PC-9 (cell line): ENCODE data around the gene B9D1. TPM values are rescaled to one million over a fixed set of nuclear protein-coding genes. Genes with fewer than 3 reads are reported as not detected.

ENCODE experiments used
- BruUV-seq: library from RNA; stranded (reverse); fragments of 400-500 nt; replicated peaks from 2 replicates; lab custom pipeline; 2021; lab: Mats Ljungman, UMichigan
- CTCF ChIA-PET: fragments of 300-600 bp; sonication (Branson Sonifier 250); formaldehyde crosslinking; loops from one replicate; lab custom pipeline; 2022; ENCODE audit warnings: antibody characterized with exemption; lab: Charles Lee
- POLR2A ChIA-PET: fragments of 300-600 bp; sonication (Branson Sonifier 250); formaldehyde crosslinking; loops from one replicate; lab custom pipeline; 2022; ENCODE audit warnings: antibody characterized with exemption; ENCODE audit not compliant: unreplicated experiment; lab: Charles Lee
- DNase-seq, 2 experiments: peaks; one replicate each; pipeline versions ENCODE4 v3.0.0 to v3.0.0-alpha.2; 2015 to 2022; ENCODE audit warnings: mixed read lengths in 1 of 2
- H2AFZ ChIP-seq: fragments of 200-600 bp; sonication (generic); 2 replicates; pipeline ENCODE4 v1.8.1; 2017; ENCODE audit warnings: antibody characterized with exemption
- H3F3A ChIP-seq: fragments of 200-600 bp; sonication (generic); 2 replicates; pipeline ENCODE4 v1.8.1; 2017; ENCODE audit warnings: antibody characterized with exemption, mild to moderate bottlenecking, low read depth; ENCODE audit not compliant: insufficient read depth
- H3K27ac ChIP-seq: fragments of 200-600 bp; sonication (generic); 2 replicates; pipeline ENCODE4 v1.6.1; 2016; ENCODE audit warnings: mixed run types
- H3K27me3 ChIP-seq: fragments of 200-600 bp; sonication (generic); 2 replicates; pipeline ENCODE4 v1.6.1; 2016; ENCODE audit warnings: low read depth, mixed run types; ENCODE audit not compliant: insufficient read depth
- H3K36me3 ChIP-seq: fragments of 200-600 bp; sonication (generic); 2 replicates; pipeline ENCODE4 v1.6.1; 2016; ENCODE audit warnings: low read depth, mixed run types
- H3K4me1 ChIP-seq: fragments of 200-600 bp; sonication (generic); replicated peaks from 2 replicates; pipeline ENCODE4 v1.6.1; 2016; ENCODE audit warnings: mixed run types; ENCODE audit not compliant: insufficient read depth
- H3K4me2 ChIP-seq: fragments of 200-600 bp; sonication (generic); 2 replicates; pipeline ENCODE4 v1.6.1; 2017; ENCODE audit warnings: mixed run types
- H3K4me3 ChIP-seq: fragments of 200-600 bp; sonication (generic); 2 replicates; pipeline ENCODE4 v1.6.1; 2016; ENCODE audit warnings: mixed run types
- H3K79me2 ChIP-seq: fragments of 200-600 bp; sonication (generic); 2 replicates; pipeline ENCODE4 v1.6.1; 2017; ENCODE audit warnings: low read depth, mixed run types
- H3K9me2 ChIP-seq: fragments of 200-600 bp; sonication (generic); 2 replicates; pipeline ENCODE4 v1.8.1; 2017; ENCODE audit warnings: mild to moderate bottlenecking; ENCODE audit not compliant: insufficient read depth
- H3K9me3 ChIP-seq: fragments of 200-600 bp; sonication (generic); 2 replicates; pipeline ENCODE4 v1.8.1; 2016; ENCODE audit warnings: low read depth; ENCODE audit not compliant: insufficient read depth
- H4K20me1 ChIP-seq: fragments of 200-600 bp; sonication (generic); 2 replicates; pipeline ENCODE4 v1.8.1; 2017; ENCODE audit not compliant: insufficient read depth
- EZH2 ChIP-seq: fragments of 200-600 bp; sonication (generic); IDR thresholded peaks from 2 replicates; pipeline ENCODE4 v1.8.0; 2017; ENCODE audit warnings: antibody characterized with exemption, low read depth
- intact Hi-C: fragments of 100-400 bp; cut with micrococcal nuclease; formaldehyde crosslinking; loops from one replicate; pipeline ENCODE4 v1.10.0; 2022; ENCODE audit not compliant: unreplicated experiment
- microRNA-seq: library from miRNA; unstranded; fragments of <30 nt; microRNA quantifications from one replicate; pipeline ENCODE4 v1.2.0, GENCODE V29; 2021; ENCODE audit warnings: borderline number of aligned reads, borderline replicate concordance
- total RNA-seq: library from RNA; stranded (reverse); gene quantifications from 2 replicates; pipeline ENCODE4 v1.2.3, GENCODE V29; 2021
- TF ChIP-seq, protein P1 (sequence below): fragments of 200-600 bp; sonication (generic); conservative IDR thresholded peaks from 2 replicates; pipeline ENCODE4 v1.6.1; 2017; ENCODE audit warnings: mixed run types, antibody characterized with exemption, mild to moderate bottlenecking, moderate library complexity

Gene B9D1
- total RNA-seq, 1 experiment from 2014 or later: 40.2 TPM

DNA sequence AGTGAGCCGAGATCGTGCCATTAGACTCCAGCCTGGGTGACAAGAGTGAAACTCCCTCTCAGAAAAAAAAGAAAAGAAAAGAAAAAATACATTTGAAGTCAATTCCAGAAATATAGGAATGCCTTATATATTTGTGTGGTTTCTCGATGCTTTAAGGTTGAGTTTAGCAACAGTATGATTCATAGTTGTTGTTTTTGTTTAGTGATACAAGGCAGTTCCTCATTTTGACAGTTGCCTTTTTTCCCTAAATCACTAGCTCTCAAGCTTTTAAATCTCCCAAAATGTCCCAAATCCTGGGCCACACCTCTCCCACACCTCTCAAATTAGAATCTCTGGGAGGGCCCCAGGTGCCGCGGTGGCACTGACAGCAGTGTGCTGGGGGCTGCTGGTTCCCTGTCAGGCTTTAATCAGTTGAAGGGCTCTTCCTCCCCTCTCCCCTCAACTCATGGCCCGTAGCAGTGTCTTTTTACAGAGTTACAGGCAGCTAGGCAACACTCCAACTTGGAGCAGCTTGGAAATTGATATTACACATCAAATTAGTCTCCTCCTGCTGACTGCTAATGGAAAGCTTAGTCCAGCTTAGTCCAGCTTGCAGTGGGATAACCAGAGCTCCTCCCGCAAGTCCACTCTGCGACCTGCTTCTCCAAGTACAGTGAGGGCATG lies 66.9 kb downstream of the B9D1 start:
- H3K27ac ChIP-seq: no peak overlapping the region
- no TSS peak for BruUV-seq
- ChIA-PET CTCF (no interaction called here), POLR2A (no interaction called here)
- H3K4me2 ChIP-seq: no peak overlapping the region
- H4K20me1 ChIP-seq: peaks cover 32% of the 10 kb centered on the region
- no peaks in the 10 kb centered on the region for H3K9me3 ChIP-seq
- no peak for DNase-seq
- no peak overlapping the region for H2AFZ ChIP-seq
- H3K79me2 ChIP-seq: 0 out of 2 replicates have a peak, but pooled peaks cover 6% of the 10 kb centered on the region
- no peak for TF ChIP-seq EZH2
- TF ChIP-seq, protein P1, sequence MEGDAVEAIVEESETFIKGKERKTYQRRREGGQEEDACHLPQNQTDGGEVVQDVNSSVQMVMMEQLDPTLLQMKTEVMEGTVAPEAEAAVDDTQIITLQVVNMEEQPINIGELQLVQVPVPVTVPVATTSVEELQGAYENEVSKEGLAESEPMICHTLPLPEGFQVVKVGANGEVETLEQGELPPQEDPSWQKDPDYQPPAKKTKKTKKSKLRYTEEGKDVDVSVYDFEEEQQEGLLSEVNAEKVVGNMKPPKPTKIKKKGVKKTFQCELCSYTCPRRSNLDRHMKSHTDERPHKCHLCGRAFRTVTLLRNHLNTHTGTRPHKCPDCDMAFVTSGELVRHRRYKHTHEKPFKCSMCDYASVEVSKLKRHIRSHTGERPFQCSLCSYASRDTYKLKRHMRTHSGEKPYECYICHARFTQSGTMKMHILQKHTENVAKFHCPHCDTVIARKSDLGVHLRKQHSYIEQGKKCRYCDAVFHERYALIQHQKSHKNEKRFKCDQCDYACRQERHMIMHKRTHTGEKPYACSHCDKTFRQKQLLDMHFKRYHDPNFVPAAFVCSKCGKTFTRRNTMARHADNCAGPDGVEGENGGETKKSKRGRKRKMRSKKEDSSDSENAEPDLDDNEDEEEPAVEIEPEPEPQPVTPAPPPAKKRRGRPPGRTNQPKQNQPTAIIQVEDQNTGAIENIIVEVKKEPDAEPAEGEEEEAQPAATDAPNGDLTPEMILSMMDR: no peak
- peaks cover 15% of the 10 kb centered on the region; the same call in 1 of the 2 replicates for H3F3A ChIP-seq
- no peaks in the 10 kb centered on the region for H3K9me2 ChIP-seq
- H3K36me3 ChIP-seq: no peaks in the 10 kb centered on the region
- H3K4me1 ChIP-seq: no peaks in the 10 kb centered on the region
- intact Hi-C loops: no loop called here
- no peaks in the 10 kb centered on the region for H3K27me3 ChIP-seq
- no peak overlapping the region for H3K4me3 ChIP-seq

DNA sequence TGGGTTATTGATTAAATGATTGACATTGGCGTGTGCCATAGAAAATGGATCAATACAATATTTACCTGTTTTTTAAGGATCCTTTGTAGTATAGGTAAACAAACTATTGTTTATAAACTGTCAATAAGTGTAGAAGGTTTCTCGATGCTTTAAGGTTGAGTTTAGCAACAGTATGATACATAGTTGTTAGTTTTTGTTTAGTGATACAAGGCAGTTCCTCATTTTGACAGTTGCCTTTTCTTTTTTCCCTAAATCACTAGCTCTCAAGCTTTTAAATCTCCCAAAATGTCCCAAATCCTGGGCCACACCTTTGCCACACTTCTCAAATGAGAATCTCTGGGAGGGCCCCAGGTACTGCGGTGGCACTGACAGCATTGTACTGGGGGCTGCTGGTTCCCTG lies 68.1 kb downstream of the B9D1 start:
- no peaks in the 10 kb centered on the region for H3K36me3 ChIP-seq
- H4K20me1 ChIP-seq: peaks cover 35% of the 10 kb centered on the region
- H3K9me3 ChIP-seq: no peaks in the 10 kb centered on the region
- intact Hi-C loops: no loop called here
- 0 out of 2 replicates have a peak, but pooled peaks cover 6% of the 10 kb centered on the region for H3K79me2 ChIP-seq
- H3K27ac ChIP-seq: no peak overlapping the region
- TF ChIP-seq, protein P1: no peak
- no peak for TF ChIP-seq EZH2
- H3K9me2 ChIP-seq: no peaks in the 10 kb centered on the region
- no peak for DNase-seq
- no peaks in the 10 kb centered on the region for H3K27me3 ChIP-seq
- H3K4me1 ChIP-seq: no peaks in the 10 kb centered on the region
- no TSS peak for BruUV-seq
- H3K4me2 ChIP-seq: no peak overlapping the region
- peaks cover 16% of the 10 kb centered on the region; the same call in 1 of the 2 replicates for H3F3A ChIP-seq
- ChIA-PET CTCF (no interaction called here), POLR2A (no interaction called here)
- no peak overlapping the region for H3K4me3 ChIP-seq
- H2AFZ ChIP-seq: no peak overlapping the region

Small RNAs within 50 kb of the gene (microRNA-seq; reads per million reads assigned to microRNA genes)
- 2,612 reads per million, percentile 83 among the genes with 10 or more reads in this experiment for gene MIR1180

Other genes with a start within 250 kb of the B9D1 start
- 0.37 TPM in 1 of 2 replicates, not detected in the other for gene GRAPL, start 235.1 kb downstream of the B9D1 start, total RNA-seq
- gene EPN2, start 125.4 kb downstream of the B9D1 start, total RNA-seq: 113 TPM in 2 replicates
- gene MAPK7, start 15.8 kb upstream of the B9D1 start, total RNA-seq: 23.3 and 39.6 TPM in 2 replicates
- not detected in 2 replicates for gene MFAP4, start 24.5 kb upstream of the B9D1 start, total RNA-seq
- gene RNF112, start 48.5 kb upstream of the B9D1 start, total RNA-seq: 2.0 and 2.3 TPM in 2 replicates
- 1.3 and 2.3 TPM in 2 replicates for gene SLC47A1, start 171.1 kb upstream of the B9D1 start, total RNA-seq